ENCODE results near the gene VTI1A. TPM values are rescaled to one million over a fixed set of nuclear protein-coding genes. Genes with fewer than 3 reads are reported as not detected.

The VTI1A gene
- total RNA-seq, 1 experiment from 2014 or later, result 22.0 TPM

DNA sequence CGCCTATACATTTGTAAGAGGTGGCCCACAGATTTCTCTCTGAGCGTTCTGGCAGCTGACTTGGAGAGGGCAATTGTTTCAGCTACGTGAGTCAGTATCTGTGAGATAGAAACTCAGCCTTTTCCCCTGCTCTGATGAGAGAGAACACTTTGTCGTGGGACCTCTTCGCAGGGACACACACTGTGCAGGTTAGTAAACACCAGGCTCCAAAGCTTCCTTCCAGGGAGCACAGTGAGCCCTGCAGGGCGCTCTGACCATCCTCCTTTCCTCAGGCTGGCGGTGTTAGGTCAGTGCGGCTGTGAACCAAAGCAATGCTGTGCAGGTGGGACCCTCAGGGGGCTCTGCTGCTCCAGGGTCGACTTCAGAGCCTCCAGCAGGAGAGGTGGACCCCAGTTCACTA, 350.8 kb downstream of the VTI1A start:
- Histone ChIP-seq H3K9ac (ENCODE audit: extremely low read depth, insufficient read length, low read length) (no peak overlapping the region), H2BK15ac (ENCODE audit: low read depth, low read length) (no peak overlapping the region), H2AK5ac (ENCODE audit: insufficient read length, low read length) (no peak overlapping the region), H3K23me2 (ENCODE audit: insufficient read length, low read depth, low read length, poor library complexity, severe bottlenecking) (no peaks in the 10 kb centered on the region), H3T11ph (ENCODE audit: low read length) (no peak overlapping the region), H4K20me1 (ENCODE audit: control insufficient read depth, insufficient read depth, insufficient read length) (no peaks in the 10 kb centered on the region), H2BK120ac (ENCODE audit: low read depth, low read length, poor library complexity, severe bottlenecking) (peak overlapping the region; percentile 11), H3K4me1 (ENCODE audit: insufficient read depth, low read length) (peaks cover 4% of the 10 kb centered on the region; the same call in 1 of the 2 replicates), H3K9me3 (ENCODE audit: control insufficient read depth, low read depth, low read length) (no peaks in the 10 kb centered on the region), H2AFZ (ENCODE audit: low read length) (no peak overlapping the region), H4K91ac (ENCODE audit: insufficient read length, low read depth, low read length) (no peak overlapping the region), H3K27ac (ENCODE audit: insufficient read length, low read depth, low read length) (peak overlapping the region; percentile 16), H4K5ac (ENCODE audit: insufficient read length, low read depth, low read length) (no peak overlapping the region), H2BK5ac (ENCODE audit: insufficient read length, low read length) (no peak overlapping the region), H3K18ac (ENCODE audit: insufficient read length, low read depth, low read length) (peak overlapping the region; percentile 15), H2BK20ac (ENCODE audit: low read depth, low read length, poor library complexity, severe bottlenecking) (peak overlapping the region; percentile 98), H4K8ac (replicated peaks; ENCODE audit: insufficient read length, low read depth, low read length) (no peak overlapping the region), H3K79me1 (ENCODE audit: insufficient read depth, low read depth, low read length, poor library complexity, severe bottlenecking) (no peaks in the 10 kb centered on the region), H3K56ac (ENCODE audit: insufficient read length, low read depth, low read length) (no peak overlapping the region), H3K79me2 (ENCODE audit: insufficient read depth, low read length) (no peaks in the 10 kb centered on the region), H3K23ac (ENCODE audit: insufficient read length, low read depth, low read length) (no peak overlapping the region), H3K4ac (ENCODE audit: low read depth, low read length) (no peak overlapping the region), H3K4me2 (ENCODE audit: insufficient read depth, insufficient read length, low read length) (no peak overlapping the region), H3K14ac (ENCODE audit: insufficient read depth, low read length) (peak overlapping the region; percentile 76), H3K27me3 (ENCODE audit: insufficient read depth, low read length) (no peaks in the 10 kb centered on the region), H2BK12ac (ENCODE audit: insufficient read length, low read depth, low read length) (no peak overlapping the region)
- no peak for DNase-seq
- H3K4me1 Mint-ChIP-seq, result peaks cover 54 to 60% of the 10 kb centered on the region in 2 experiments
- WGBS (ENCODE audit: extremely low coverage, insufficient read length, low lambda C conversion rate), result no CpG with 5 or more reads among the region's 9 CpGs
- TF ChIP-seq CTCF (conservative IDR thresholded peaks at IDR 0.05), result no peak
- H3K9me3 Mint-ChIP-seq, result no peaks in the 10 kb centered on the region
- no peak overlapping the region for H3K4me3 Mint-ChIP-seq
- no peaks in the 10 kb centered on the region for H3K36me3 Mint-ChIP-seq (ENCODE audit: insufficient read depth in 1 of 3, low read depth in 3 of 3)
- peaks cover 2% of the 10 kb centered on the region for H3K27me3 Mint-ChIP-seq (ENCODE audit: low read depth)
- H3K27ac Mint-ChIP-seq, result peak overlapping the region; percentile 62 to 80 (median 65); a peak in 3 of 7 replicates

All from H9 (cell line).